Measurements from ENCODE around the gene C3.

C3 gene

DNA sequence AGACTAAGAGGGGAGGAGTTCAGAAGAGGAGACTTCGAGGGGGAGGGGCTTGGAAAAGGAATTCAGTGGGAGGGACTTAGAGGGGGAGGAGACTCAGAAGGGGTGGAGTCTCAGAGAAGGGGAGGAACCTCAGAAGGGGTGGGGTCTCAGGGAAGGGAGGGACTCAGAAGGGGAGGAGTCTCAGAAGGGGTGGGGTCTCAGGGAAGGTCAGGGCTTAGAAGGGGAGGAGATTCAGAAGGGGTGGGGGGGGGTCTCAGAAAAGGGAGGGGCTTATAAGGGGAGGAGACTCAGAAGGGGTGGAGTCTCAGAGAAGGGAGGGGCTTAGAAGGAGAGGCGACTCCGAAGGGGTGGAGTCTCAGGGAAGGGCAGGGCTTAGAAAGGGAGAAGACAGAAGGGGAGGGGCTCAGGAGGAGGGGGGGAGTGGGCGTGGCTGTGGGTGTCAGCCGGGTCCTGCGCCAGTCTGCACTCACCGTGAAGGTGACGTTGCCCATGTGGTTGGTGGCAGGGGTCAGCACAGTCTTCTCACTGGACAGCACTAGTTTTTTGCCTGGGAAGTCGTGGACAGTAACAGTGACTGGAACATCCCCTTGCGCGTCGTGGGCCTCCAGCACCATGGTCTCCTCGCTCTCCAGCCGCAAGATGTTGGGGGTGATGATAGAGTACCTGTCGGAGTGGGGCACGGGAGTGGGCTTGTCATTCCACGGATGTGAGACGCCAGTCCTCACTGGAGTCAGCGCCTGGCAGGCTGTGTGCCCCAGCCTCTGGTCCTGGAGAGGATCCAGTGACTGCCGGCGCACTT, 1.5 kb downstream of the C3 start:
- no peak overlapping the region for H3K4me3 ChIP-seq (ENCODE audit: low read depth in 1 of 2, low read length in 1 of 2)

DNA sequence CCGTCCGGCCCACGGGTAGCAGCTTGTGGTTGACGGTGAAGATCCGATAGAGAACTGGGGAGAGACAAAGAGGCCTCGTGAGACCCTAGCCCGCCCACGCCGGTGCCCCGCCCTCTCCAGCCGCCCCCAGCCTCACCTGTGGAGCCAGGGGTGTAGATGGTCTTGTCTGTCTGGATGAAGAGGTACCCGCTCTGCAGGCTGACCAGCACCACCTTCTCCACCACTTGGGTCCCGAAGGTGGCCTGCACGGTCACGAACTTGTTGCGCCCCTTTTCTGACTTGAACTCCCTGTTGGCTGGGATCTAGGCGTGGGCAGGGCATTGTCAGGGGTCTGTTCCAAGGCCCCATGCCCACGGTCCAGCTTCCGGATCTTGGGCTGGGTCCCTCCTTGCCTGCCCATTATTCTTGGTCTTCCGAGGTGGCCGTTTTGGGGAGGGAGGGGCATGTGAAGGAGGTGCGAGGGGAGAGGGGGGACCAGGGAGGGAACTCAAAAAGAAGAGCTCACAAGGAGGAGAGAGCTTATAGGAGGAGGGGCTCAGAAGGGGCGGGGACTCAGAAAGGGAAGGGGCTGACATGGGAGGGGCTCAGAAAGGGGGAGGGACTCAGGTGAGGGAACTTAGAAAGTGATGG, 2.2 kb downstream of the C3 start:
- Histone ChIP-seq H3K36me3 (no peaks in the 10 kb centered on the region), H3K4me1 (ENCODE audit: control insufficient read depth in 1 of 2, insufficient read depth in 1 of 2, low read depth in 1 of 2, low read length in 1 of 2) (peaks cover 35 to 36% of the 10 kb centered on the region in 2 experiments), H3K4me3 (ENCODE audit: low read depth in 1 of 2, low read length in 1 of 2) (no peak overlapping the region), H3K9me3 (no peaks in the 10 kb centered on the region), H3K27ac (no peak overlapping the region), H3K27me3 (peaks cover 10% of the 10 kb centered on the region)
- TF ChIP-seq, protein P1, sequence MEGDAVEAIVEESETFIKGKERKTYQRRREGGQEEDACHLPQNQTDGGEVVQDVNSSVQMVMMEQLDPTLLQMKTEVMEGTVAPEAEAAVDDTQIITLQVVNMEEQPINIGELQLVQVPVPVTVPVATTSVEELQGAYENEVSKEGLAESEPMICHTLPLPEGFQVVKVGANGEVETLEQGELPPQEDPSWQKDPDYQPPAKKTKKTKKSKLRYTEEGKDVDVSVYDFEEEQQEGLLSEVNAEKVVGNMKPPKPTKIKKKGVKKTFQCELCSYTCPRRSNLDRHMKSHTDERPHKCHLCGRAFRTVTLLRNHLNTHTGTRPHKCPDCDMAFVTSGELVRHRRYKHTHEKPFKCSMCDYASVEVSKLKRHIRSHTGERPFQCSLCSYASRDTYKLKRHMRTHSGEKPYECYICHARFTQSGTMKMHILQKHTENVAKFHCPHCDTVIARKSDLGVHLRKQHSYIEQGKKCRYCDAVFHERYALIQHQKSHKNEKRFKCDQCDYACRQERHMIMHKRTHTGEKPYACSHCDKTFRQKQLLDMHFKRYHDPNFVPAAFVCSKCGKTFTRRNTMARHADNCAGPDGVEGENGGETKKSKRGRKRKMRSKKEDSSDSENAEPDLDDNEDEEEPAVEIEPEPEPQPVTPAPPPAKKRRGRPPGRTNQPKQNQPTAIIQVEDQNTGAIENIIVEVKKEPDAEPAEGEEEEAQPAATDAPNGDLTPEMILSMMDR (IDR thresholded peaks at IDR 0.05): no peak

More for the DNA sequence above, 1.5 kb downstream of the C3 start:
- TF ChIP-seq, protein P1 (IDR thresholded peaks at IDR 0.05): no peak
- Histone ChIP-seq H3K4me1 (ENCODE audit: control insufficient read depth in 1 of 2, insufficient read depth in 1 of 2, low read depth in 1 of 2, low read length in 1 of 2) (peaks cover 42 to 43% of the 10 kb centered on the region in 2 experiments), H3K27ac (no peak overlapping the region), H3K36me3 (no peaks in the 10 kb centered on the region), H3K27me3 (peaks cover 10% of the 10 kb centered on the region), H3K9me3 (no peaks in the 10 kb centered on the region)

DNA sequence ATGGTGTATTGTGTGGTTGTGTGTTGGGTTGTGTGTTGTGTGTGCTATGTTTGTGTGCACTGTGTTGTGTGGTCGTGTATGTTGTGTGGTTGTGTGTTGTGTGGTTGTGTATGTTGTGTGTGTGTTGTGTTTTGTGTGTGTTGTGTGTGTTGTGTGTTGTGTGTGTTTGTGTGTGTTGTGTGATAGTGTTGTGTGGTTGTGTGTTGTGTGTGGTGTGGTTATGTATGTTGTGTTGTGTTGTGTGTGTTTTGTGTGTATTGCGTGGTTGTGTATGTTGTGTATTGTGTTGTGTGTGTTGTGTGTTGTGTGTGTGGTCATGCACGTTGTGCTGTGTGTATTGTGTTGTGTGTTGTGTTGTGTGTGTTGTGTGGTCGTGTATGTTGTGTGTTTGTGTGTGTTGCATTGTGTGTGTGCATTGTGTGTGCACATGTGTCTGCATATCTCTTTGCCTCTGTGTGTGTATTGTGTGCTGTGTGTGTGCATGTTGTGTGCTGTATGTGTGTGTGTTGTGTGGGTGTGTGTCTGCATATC, 2.9 kb downstream of the C3 start:
- Histone ChIP-seq H3K9me3 (no peaks in the 10 kb centered on the region), H3K4me3 (ENCODE audit: low read depth in 1 of 2, low read length in 1 of 2) (no peak overlapping the region), H3K27me3 (peaks cover 12% of the 10 kb centered on the region), H3K4me1 (ENCODE audit: control insufficient read depth in 1 of 2, insufficient read depth in 1 of 2, low read depth in 1 of 2, low read length in 1 of 2) (peaks cover 28 to 29% of the 10 kb centered on the region in 2 experiments), H3K27ac (no peak overlapping the region), H3K36me3 (no peaks in the 10 kb centered on the region)
- TF ChIP-seq, protein P1 (IDR thresholded peaks at IDR 0.05): no peak

DNA sequence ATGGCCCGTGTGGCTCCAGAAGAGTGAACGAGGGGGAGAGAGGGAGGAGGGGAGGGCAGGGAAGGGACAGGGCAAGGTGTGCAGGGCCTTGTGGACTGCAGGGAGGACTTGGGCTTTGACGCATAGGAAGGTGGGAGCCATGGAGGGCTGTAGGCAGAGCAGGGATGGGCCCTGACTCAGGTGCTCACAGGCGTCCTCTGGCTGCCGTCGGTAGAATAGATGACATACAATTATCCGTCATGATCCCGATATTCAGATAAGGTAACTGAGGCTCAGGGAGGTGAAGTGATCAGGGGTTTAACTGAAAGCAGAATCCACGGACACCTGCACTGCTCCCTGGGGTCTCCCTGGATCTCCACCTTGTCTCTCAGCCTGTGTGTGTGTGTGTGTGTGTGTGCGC, 3.4 kb downstream of the C3 start:
- Histone ChIP-seq H3K27me3 (peaks cover 17% of the 10 kb centered on the region), H3K4me3 (ENCODE audit: low read depth in 1 of 2, low read length in 1 of 2) (no peak overlapping the region)
- TF ChIP-seq, protein P1 (IDR thresholded peaks at IDR 0.05): no peak

DNA sequence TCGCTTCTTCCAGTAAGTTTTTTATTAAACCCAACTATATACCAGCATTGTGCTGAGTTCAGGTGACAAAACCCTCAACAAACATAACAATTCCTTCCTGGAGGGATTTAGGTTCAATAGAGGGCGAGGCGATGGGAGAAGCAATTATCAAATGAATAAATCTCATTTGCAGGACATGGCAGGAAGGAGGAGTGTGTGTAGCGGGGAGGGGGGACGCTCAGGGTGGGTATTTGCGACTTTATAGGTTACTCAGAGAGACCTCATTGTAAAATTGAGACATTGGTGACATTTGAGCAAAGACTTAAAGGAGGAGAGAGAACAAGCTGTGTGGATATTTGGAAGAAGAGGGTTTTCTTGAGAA, 3.9 kb downstream of the C3 start:
- Histone ChIP-seq H3K27ac (no peak overlapping the region), H3K27me3 (peaks cover 21% of the 10 kb centered on the region), H3K4me1 (ENCODE audit: control insufficient read depth in 1 of 2, insufficient read depth in 1 of 2, low read depth in 1 of 2, low read length in 1 of 2) (peaks cover 19 to 20% of the 10 kb centered on the region in 2 experiments), H3K4me3 (ENCODE audit: low read depth in 1 of 2, low read length in 1 of 2) (no peak overlapping the region), H3K36me3 (no peaks in the 10 kb centered on the region), H3K9me3 (no peaks in the 10 kb centered on the region)
- TF ChIP-seq, protein P1 (IDR thresholded peaks at IDR 0.05): no peak

More for the DNA sequence above, 3.4 kb downstream of the C3 start:
- H3K27ac ChIP-seq: no peak overlapping the region
- no peaks in the 10 kb centered on the region for H3K9me3 ChIP-seq
- peaks cover 23 to 24% of the 10 kb centered on the region in 2 experiments for H3K4me1 ChIP-seq (ENCODE audit: control insufficient read depth in 1 of 2, insufficient read depth in 1 of 2, low read depth in 1 of 2, low read length in 1 of 2)
- H3K36me3 ChIP-seq: no peaks in the 10 kb centered on the region

Data from neutrophil (primary cell).